Stimulated activated CD4-positive, alpha-beta T cell treated with anti-CD3 and anti-CD28 coated beads, Interleukin-4, amount 100 ng/mL, for 24 hours (primary cell): ENCODE data around the gene BSN.

ENCODE experiments used
- DNase-seq: peaks from one replicate; pipeline ENCODE4 v3.0.0-alpha.2; 2020

The BSN gene

GRCh38 chr3:49655731-49656285 lies 101.5 kb downstream of the BSN start:
- no peak for DNase-seq

- no peak for DNase-seq
Observed at GRCh38 chr3:49656541-49657112, 102.3 kb downstream of the BSN start.

GRCh38 chr3:49657208-49657915 lies 103.1 kb downstream of the BSN start:
- no peak for DNase-seq

GRCh38 chr3:49658711-49659110 lies 104.4 kb downstream of the BSN start:
- DNase-seq, result no peak

GRCh38 chr3:49659756-49660155 lies 105.5 kb downstream of the BSN start:
- DNase-seq, result no peak

- no peak for DNase-seq
Observed at GRCh38 chr3:49661281-49661680, 107.0 kb downstream of the BSN start.

- DNase-seq, result no peak
Observed at GRCh38 chr3:49662021-49662420, 107.7 kb downstream of the BSN start.

- DNase-seq, result no peak
Observed at GRCh38 chr3:49662720-49663413, 108.6 kb downstream of the BSN start.

- no peak for DNase-seq
Observed at GRCh38 chr3:49663831-49664230, 109.6 kb downstream of the BSN start.

- no peak for DNase-seq
Observed at GRCh38 chr3:49664300-49664699, 110.0 kb downstream of the BSN start.

- no peak for DNase-seq
Observed at GRCh38 chr3:49665822-49666519, 111.7 kb downstream of the BSN start.

GRCh38 chr3:49666592-49666991 lies 112.3 kb downstream of the BSN start:
- no peak for DNase-seq

GRCh38 chr3:49667701-49668413 lies 113.6 kb downstream of the BSN start:
- no peak for DNase-seq

GRCh38 chr3:49668414-49668797 lies 114.1 kb downstream of the BSN start:
- no peak for DNase-seq

GRCh38 chr3:49668861-49669260 lies 114.6 kb downstream of the BSN start:
- DNase-seq, result no peak

GRCh38 chr3:49669352-49669751 lies 115.1 kb downstream of the BSN start:
- DNase-seq, result no peak

GRCh38 chr3:49670940-49671290 lies 116.6 kb downstream of the BSN start:
- no peak for DNase-seq

- DNase-seq, result peak; percentile 78
Observed at GRCh38 chr3:49671291-49672288, 117.3 kb downstream of the BSN start.

- DNase-seq, result no peak
Observed at GRCh38 chr3:49673121-49673714, 118.9 kb downstream of the BSN start.

- peak; percentile 98 for DNase-seq
Observed at GRCh38 chr3:49673715-49674496, 119.6 kb downstream of the BSN start, which contains the start of gene APEH. TSS of gene APEH (plus strand) at chr3:49674351. CDS start at chr3:49674402, 51 bp downstream.
